HG02642 (cell line): ENCODE data around the gene MFSD6.

Experiments used
- ATAC-seq: cut with Tn5 transposase; IDR thresholded peaks from one replicate; pipeline ENCODE4 v1.9.1; 2021; ENCODE audit warnings: mild to moderate bottlenecking; ENCODE audit not compliant: unreplicated experiment, poor library complexity

MFSD6 gene

GRCh38 chr2:190432567-190433231, 24.5 kb downstream of the MFSD6 start:
- ATAC-seq, result no peak

DNA sequence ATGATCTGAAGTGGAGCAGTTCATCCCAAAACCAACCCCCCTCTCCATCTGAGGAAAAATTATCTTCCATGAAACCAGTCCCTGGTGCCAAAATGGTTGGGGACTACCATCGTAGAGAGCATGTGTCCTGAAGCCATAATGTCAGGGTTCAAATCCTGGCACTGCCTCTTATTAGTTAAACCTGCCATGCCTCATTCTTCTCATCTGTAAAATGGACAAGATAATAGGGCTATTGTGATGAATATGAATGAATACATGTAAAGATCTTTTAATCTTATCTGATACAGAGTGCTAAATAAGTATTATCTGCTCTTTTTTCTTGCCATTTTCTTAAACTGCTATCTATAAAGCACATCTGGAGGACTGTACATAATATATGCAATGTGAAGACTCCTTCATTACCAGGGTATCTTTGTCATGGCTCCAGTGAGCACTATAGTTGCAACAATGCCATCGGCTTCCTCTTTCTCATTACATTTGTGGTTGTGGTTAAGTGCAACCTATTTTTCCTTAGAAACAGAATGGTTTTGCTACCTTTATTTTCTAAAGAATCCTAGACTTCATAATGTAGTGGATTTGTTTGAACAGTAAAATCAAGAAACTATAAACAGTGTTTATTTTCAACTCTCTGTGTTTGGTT, 27.0 kb downstream of the MFSD6 start:
- ATAC-seq, result no peak

GRCh38 chr2:190436557-190436956, 28.4 kb downstream of the MFSD6 start:
- no peak for ATAC-seq

DNA sequence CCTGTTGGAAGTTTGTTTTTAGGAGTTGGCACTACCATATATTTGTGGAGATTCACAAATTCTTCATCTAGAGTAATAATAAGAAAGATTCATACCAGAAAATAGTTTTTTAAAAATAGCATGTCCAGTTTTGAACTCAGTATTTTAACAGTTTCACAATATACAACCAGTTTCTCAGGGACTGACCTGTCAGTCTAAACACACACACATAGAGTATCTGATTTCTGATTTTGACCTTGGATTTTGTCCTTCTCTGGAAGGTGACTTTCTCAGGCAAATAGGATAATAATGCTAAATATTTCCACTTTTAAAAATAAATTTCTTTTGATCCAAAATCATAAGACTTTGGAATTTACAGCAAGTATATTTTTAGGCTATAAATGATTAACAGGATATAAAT, 32.0 kb downstream of the MFSD6 start:
- no peak for ATAC-seq

- no peak for ATAC-seq
Measured at GRCh38 chr2:190441564-190441963, 33.4 kb downstream of the MFSD6 start.

DNA sequence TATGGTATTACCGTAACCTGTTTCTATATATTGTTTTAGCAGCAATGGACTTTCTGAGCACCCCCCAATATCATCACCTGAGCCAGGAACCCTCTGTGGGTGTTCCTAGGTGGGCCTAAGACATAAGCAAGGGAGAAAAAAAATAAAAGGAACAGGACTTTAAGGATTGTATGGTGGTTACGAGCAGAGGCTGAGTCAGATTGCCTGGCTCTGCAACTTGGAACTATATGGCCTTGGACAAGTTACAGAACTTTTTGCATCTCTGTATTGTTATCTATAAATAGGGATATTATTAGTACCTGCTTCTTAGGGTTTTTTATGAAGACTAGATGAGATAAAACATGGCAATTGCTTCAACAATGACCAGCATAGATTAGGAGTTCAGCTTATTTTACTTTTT, 34.9 kb downstream of the MFSD6 start:
- no peak for ATAC-seq

DNA sequence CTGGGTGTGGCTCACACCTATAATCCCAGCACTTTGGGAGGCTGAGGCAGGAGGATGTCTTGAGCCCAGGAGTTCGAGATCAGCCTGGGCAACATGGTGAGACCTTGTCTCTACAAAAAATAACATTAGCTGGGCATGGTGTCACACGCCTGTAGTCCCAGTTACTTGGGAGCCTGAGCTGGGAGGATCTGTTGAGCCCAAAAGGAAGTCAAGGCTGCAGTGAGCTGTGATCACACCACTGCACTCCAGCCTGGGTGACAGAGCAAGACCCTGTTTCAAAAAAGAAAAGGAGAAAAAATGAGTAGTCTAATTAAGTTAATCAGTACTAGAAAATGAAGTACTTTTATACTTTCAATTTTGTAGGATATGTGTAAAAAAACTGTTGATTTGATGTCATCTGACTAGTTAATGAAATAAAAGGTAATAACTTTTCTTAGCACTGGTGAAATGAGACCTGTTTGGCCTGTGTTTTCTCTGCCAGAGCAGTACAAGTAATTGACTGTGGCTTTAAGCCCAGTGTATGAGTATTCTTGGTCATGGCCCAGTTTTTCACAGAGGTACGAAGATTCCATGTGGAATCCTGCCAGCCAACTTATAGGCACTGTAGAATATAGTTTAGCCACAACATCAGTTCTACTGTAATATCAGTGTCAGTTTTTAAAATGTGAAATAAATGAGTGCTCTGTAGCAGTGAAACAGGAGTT, 35.8 kb downstream of the MFSD6 start:
- no peak for ATAC-seq

- ATAC-seq, result no peak
Measured at GRCh38 chr2:190444976-190445375, 36.8 kb downstream of the MFSD6 start.

- ATAC-seq, result no peak
Measured at GRCh38 chr2:190446193-190446592, 38.0 kb downstream of the MFSD6 start.

- ATAC-seq, result no peak
Measured at GRCh38 chr2:190446750-190447516, 38.8 kb downstream of the MFSD6 start.

DNA sequence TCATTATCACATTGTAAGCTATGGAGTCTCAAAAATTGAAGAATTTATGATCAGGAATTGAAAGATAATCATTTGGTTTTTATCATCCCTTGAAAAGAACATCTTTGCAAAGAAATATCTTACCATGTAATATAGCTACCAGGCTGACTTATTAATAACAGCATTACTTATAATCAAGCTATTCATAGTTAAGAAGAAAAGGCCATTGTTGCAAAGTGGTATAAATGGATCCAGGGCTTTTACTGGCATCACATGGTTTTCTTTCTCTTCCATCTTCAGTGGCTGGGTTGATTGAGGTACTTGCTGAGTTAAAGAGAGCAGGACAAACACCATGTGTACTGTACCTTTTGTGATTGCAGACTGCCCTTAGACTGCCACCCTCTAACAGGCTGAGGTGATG, 39.6 kb downstream of the MFSD6 start:
- no peak for ATAC-seq

- ATAC-seq, result no peak
Measured at GRCh38 chr2:190449925-190450324, 41.8 kb downstream of the MFSD6 start.

DNA sequence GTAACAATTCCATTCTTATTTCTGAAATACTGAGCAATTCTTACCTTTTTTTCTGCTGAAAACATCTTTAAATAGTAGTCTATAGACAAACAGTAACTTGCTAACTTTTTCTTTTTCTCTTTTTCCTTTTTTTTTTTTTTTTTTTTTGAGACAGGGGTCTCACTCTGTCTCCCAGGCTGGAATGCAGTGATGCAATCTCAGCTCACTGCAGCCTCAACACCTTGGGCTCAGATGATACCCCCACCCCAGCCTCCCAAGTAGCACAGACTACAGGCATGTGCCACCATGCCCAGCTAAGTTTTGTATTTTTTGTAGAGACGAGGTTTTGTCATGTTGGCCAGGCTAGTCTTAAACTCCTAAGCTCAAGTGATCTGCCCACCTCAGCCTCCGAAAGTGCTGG, 42.2 kb downstream of the MFSD6 start:
- no peak for ATAC-seq

- ATAC-seq, result no peak
Measured at GRCh38 chr2:190451561-190452176, 43.5 kb downstream of the MFSD6 start.

- ATAC-seq, result no peak
Measured at GRCh38 chr2:190452433-190452832, 44.3 kb downstream of the MFSD6 start.

DNA sequence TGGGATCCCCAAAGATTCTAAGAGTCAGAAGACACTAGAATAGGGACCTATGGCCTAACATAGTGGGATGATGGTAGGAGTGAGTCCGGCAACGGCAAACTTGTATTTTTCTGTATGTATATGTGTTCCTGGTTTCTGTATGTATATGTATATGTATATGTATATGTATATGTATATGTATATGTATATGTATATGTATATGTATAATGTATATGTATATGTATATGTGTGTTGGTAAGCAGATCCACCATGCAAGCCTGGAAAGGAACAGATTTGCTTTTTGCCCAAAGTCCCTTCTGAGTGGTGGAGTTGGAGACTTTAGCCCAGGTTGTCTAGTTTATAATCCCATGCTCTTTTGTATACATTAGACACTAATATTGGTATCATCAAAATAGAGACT, 46.6 kb downstream of the MFSD6 start:
- ATAC-seq, result no peak

GRCh38 chr2:190455358-190456095, 47.4 kb downstream of the MFSD6 start:
- no peak for ATAC-seq

- no peak for ATAC-seq
Measured at GRCh38 chr2:190456833-190457232, 48.7 kb downstream of the MFSD6 start.

DNA sequence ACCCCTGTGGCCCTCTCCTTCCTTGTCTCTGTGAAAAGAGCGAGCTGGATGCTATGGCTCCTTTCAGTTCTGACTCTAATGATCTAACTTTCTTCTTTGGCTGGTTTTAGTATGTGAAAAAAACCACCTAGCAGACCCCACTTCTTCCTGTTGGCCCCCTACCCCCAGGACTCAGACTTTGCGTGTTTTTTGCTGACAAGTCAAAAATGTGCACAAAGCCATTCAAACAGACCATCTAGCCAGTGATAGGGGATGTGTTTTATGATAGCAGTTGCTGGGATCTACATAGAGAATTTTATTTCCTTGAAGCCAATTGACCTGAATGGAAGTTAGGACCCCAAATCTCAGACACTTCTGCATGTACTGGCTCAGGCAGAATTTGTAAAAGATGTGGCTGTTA, 49.1 kb downstream of the MFSD6 start:
- no peak for ATAC-seq
